SK-N-SH treated with all-trans-retinoic acid at 6 μM for 48 hours (cell line): Measurements from ENCODE around the gene SHE.

ENCODE experiments used
- CSRNP3 ChIP-seq: fragments of 250-450 bp; sonication (Bioruptor Pico); IDR thresholded peaks from 2 replicates; pipeline ENCODE4 v1.5.1; 2021; ENCODE audit warnings: mild to moderate bottlenecking, moderate library complexity
- ZFP3 ChIP-seq: fragments of 250-450 bp; sonication (Bioruptor Pico); IDR thresholded peaks from 2 replicates; pipeline ENCODE4 v1.5.0; 2020; ENCODE audit warnings: mild to moderate bottlenecking, moderate library complexity

DNA sequence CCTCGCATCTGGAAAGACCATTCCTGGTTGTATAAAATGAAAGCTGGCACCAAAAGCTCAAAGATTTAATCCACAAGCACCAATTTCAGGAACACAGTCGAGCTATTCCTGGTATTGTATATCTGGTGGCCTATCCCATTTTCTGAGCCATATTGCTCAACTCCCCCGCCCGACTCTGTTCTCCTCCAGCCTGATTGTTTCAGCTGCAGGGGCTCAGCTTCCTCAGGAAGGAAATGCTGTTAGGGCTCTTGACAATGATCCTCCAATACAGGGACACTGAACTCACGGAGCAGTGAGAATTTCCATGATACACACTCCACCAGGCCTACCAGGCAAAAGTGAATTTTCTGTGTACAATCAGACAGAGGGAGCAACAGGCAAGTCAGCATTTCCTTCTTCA is 17.1 kb downstream of the SHE start:
- TF ChIP-seq CSRNP3 (no peak), ZFP3 (no peak)
